Activated effector memory CD4-positive, alpha-beta T cell treated with anti-CD3 and anti-CD28 coated beads, Interleukin-2, amount 50 U/mL, for 16 hours (primary cell): ENCODE data around the gene GMIP.
A peak's percentile ranks its signal among the peaks of the same experiment; 100 is the strongest.
"Not testable (repeated sequence)": the region's sequence is repeated elsewhere in the genome, so short reads cannot be mapped to it uniquely, and the experiment has no call there.

Source experiments
- DNase-seq: peaks from one replicate; pipeline ENCODE4 v3.0.0-alpha.2; 2020

Gene GMIP, protein sequence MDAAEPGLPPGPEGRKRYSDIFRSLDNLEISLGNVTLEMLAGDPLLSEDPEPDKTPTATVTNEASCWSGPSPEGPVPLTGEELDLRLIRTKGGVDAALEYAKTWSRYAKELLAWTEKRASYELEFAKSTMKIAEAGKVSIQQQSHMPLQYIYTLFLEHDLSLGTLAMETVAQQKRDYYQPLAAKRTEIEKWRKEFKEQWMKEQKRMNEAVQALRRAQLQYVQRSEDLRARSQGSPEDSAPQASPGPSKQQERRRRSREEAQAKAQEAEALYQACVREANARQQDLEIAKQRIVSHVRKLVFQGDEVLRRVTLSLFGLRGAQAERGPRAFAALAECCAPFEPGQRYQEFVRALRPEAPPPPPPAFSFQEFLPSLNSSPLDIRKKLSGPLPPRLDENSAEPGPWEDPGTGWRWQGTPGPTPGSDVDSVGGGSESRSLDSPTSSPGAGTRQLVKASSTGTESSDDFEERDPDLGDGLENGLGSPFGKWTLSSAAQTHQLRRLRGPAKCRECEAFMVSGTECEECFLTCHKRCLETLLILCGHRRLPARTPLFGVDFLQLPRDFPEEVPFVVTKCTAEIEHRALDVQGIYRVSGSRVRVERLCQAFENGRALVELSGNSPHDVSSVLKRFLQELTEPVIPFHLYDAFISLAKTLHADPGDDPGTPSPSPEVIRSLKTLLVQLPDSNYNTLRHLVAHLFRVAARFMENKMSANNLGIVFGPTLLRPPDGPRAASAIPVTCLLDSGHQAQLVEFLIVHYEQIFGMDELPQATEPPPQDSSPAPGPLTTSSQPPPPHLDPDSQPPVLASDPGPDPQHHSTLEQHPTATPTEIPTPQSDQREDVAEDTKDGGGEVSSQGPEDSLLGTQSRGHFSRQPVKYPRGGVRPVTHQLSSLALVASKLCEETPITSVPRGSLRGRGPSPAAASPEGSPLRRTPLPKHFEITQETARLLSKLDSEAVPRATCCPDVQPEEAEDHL

GRCh38 chr19:19643158-19644053, at the start of gene GMIP:
Gene GMIP (minus strand): TSS chr19:19643657. CDS start chr19:19643529, 128 bp downstream.
- peak; percentile 94 for DNase-seq

- DNase-seq, result no peak
These were observed 48.2 kb upstream of the GMIP start for GRCh38 chr19:19691683-19692082.

DNA sequence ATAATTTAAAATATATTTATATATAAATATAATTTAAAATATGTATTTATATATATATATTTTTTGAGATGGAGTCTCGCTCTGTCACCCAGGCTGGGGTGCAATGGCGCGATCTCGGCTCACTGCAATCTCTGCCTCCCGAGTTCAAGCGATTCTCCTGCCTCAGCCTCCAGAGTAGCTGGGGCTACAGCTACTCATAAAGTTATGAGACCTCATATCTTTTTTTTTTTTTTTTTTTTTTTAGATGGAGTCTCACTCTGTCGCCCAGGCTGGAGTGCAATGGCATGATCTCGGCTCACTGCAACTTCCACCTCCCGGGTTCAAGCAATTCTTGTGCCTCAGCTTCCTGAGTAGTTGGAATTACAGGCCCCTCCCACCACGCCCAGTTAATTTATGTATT, 45.6 kb upstream of the GMIP start:
- not testable (repeated sequence) for DNase-seq

DNA sequence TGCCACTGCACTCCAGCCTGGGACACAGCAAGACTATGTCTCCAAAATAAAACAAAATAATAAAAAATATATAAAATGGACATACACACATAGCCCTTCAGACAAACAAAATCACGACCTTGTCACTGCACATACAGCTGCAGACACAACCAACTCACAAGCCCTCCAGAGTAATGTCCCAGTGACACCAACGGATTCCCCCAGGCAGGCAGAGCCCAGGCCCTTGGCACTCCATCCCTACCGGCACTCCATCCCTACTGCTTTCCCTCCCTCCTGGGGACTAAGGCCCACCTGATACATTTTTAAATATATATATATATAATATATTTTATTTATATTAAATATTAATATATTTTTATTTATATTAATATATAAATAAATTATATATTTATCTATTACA, 43.6 kb upstream of the GMIP start:
- no peak for DNase-seq

- DNase-seq, result no peak
These were observed 43.1 kb upstream of the GMIP start for GRCh38 chr19:19686580-19686979.

DNA sequence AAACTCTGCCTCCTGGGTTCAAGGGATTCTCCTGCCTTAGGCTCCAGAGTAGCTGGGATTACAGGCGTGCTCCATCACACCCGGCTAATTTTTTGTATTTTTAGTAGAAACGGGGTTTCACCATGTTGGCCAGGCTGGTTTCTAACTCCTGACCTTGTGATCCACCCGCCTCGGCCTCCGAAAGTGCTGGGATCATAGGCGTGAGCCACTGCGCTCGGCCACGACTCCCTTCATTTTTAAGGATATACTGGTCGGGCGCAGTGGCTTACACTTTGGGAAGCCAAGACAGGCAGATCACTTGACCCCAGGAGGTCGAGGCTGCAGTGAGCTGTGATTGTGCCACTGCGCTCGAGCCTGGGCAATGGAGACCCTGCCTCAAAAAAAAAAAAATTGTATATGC, 42.7 kb upstream of the GMIP start:
- DNase-seq, result not testable (repeated sequence)

- DNase-seq, result no peak
These were observed 36.0 kb upstream of the GMIP start for GRCh38 chr19:19679176-19680073.

DNA sequence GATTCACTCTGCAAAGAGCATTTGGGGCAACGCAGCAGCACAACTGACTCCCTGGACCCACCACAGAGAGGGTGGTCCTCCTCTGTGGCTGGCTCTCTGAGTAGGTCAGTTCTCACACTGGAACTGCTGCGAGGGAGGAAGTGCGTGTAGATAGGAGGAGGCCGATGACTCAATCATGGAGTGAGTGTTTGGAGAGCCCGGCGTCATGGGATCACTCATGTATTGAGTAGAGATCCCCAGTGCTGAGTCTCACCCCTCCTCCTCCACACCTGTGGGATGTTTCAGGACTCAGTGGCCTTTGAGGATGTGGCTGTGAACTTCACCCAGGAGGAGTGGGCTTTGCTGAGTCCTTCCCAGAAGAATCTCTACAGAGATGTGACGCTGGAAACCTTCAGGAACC, 34.1 kb upstream of the GMIP start:
- no peak for DNase-seq

DNA sequence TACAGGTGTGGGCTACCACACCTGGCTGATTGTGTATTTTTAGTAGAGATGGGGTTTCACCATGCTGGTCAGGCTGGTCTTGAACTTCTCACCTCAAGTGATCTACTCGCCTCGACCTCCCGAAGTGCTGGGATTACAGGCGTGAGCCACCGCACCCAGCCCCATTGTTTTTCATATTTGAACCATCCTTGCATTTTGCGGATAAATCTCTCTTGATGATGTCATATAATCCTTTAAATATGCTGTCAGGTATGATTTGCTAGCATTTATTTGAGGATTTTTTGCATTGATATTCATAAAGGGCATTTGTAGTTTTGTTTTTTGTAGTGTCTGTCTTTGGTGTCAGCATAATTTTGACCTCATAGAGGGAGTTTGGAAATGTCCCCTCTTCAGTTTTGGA, 30.9 kb upstream of the GMIP start:
- DNase-seq, result no peak

- DNase-seq, result no peak
These were observed 29.4 kb upstream of the GMIP start for GRCh38 chr19:19672816-19673215.

DNA sequence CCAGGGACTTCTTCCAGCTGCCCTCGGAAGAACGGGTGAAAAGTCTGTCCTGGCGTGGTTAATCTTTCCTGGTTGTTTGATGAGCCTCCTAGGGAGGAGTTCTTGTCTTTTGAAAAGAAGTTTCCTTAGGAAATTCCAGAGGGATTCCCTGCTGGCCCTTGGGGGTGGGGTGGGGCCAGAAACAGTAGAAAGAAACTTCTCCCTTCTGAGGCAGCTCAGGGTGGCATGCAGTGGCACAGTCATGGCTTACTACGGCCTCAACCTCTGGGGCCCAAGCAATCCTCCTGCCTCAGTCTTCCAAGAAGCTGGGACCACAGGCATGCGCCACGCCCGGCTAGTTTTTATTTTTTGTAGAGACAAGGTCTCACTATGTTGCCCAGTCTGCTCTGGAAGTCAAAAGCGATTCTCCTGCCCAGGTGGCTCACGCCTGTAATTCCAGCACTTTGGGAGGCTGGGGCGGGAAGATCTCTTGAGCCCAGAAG, 26.7 kb upstream of the GMIP start:
- no peak for DNase-seq

DNA sequence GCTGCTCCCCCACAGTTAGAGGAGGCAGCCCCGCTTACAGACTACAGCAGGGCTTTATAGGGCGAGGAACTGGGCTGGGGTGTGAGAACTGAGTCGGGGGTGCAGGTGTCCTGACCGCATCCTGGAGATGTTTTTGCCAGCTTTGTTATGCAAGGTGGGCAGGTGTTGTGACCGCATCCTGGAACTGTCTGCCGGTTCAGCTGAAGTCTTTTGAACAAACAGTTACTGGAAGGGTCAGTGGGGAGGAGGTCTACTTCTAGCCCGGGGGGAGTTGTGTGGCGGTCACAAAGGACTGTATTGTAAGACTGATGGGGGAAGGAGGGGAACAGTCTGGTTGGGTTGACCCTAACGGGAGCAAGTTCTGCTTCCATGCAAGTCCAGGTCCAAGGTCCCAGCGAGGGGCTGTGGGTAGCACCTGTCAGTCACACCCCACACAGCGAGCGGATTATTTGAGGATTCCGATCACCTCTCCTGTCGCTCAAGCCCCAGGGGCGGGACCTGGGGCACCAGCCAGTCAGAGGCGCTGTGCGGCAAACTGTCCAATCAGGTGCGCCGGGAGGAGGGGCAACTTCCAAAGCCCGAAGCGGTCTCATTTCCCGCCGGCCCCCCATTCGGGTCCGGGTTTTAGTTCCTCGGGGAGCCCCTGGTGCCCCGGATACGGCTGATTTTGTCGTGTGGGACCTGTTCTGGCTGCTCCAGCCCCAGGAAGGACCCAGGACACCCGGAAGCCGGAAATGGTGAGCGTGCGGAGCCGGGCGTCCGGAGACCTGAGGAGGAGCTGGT, 25.0 kb upstream of the GMIP start, which contains the start of gene ZNF101:
Gene ZNF101, plus strand, starts transcription at position 610 of the 783 bp plus-strand sequence. Its CDS starts 125 bp downstream, at position 735.
- peak; percentile 97 for DNase-seq

- DNase-seq, result peak; percentile 56
These were observed 22.0 kb upstream of the GMIP start for GRCh38 chr19:19665420-19665948.

- peak; percentile 98 for DNase-seq
These were observed 20.0 kb upstream of the GMIP start, which contains the start of gene ATP13A1 for GRCh38 chr19:19663256-19664120. Gene ATP13A1 (minus strand): TSS chr19:19663676. CDS start chr19:19663666, 10 bp downstream.

DNA sequence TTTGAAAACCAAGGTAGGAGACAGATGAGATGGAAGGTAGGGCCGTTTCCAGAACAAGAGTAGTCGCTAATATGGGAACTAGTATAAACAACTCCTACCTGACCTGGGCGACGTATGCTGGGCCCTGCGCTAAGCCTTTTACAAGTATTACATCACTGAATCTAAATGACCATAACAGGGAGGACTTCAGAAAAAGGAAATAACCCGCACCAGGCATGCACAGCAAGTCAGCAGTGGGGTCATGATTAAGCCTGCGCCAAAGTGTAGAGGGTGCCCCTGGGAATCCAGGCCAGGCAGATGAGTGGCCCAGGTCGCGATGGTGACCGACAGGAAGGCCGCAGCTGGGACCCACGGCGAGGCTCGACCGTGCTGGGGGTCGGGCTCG, 19.4 kb upstream of the GMIP start:
- no peak for DNase-seq

DNA sequence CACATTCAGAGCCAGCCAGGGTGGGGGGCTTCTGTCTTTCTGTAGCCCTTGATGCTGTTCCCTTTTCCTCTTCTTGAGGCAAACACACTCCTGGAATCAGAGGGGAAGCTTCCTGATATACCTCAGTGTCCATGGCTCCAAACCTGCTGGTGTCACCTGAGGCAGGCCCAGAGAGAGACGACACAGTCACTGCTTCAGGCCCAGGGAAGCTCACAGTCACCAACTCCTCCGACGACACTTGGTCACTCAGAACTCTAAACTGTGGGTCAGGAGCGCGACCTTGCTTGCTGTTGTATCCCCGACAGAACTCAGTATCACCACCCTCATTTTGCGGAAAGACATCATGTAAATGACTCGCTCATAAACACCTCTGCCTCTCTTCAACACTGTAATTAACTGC, 18.9 kb upstream of the GMIP start:
- DNase-seq, result no peak

GRCh38 chr19:19661675-19662251, 18.3 kb upstream of the GMIP start:
- DNase-seq, result peak; percentile 80

DNA sequence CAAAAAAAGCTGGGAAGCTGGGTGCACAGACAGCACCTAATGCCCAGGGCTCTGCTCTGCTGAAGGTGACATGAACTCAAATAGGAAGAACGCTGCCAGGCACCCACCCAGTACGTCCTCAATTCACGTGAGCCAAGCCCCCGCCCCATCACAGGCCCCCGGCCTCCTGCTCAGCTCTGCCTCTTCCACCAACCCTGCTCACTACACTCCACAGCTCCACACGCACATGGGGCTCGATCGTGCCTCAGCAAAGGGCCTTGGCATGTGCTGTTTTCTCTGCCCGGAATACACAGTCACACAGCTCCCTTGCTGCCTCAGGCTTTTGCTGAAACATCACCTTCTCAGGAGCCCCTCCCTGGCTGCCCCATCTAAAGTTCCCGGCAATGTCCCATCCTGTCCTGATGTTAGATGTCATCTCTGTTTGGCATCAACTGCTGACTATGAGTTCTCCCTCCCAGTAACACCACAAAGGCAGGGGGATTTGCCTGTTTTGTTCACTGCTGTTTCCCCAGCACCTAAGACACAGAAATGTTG, 17.8 kb upstream of the GMIP start:
- DNase-seq, result no peak
